Fibroblast of villous mesenchyme (primary cell): Measurements from ENCODE around the gene APOLD1. TPM values are rescaled to one million over a fixed set of nuclear protein-coding genes. Genes with fewer than 3 reads are reported as not detected.
A peak's percentile ranks its signal among the peaks of the same experiment; 100 is the strongest.

Experiments
- DNase-seq: peaks from one replicate; pipeline ENCODE4 v3.0.0-alpha.2; 2010; ENCODE audit warnings: low read depth
- H3K4me3 ChIP-seq: 2 replicates; pipeline ENCODE4 v1.5.1; 2011; ENCODE audit warnings: low read depth, mild to moderate bottlenecking, low read length
- total RNA-seq: library from RNA; depleted of rRNA; stranded (reverse); fragments of >200 nt; gene quantifications from 2 replicates; pipeline ENCODE4 v1.2.3, GENCODE V29; 2012
- TF ChIP-seq, protein P1 (sequence below): IDR thresholded peaks from 2 replicates; pipeline ENCODE4 v1.5.1; 2012; ENCODE audit warnings: low read depth, mild to moderate bottlenecking, low read length; ENCODE audit not compliant: insufficient read depth

The APOLD1 gene
- total RNA-seq, 1 donor = 14.7 TPM

DNA sequence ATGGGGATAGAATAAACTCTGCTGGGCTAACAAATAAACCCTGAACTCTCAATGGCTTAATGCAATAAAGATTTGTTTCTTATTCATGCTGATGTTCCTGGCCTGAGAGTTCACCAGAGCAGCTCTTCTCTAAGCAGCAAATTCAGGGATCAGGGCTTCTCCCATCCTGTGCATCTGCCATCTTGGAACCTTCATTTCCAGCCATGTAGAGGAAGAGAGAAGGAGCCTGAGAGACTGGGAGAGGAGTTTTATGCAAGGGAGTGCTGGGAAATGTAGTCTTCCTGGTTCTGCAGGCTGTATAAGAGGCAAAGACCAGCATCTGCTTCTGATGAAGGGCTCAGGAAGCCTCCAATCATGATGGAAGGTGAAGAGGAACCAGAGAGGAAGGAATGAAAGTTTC is 20.6 kb upstream of the APOLD1 start:
- DNase-seq = no peak
- TF ChIP-seq, protein P1, sequence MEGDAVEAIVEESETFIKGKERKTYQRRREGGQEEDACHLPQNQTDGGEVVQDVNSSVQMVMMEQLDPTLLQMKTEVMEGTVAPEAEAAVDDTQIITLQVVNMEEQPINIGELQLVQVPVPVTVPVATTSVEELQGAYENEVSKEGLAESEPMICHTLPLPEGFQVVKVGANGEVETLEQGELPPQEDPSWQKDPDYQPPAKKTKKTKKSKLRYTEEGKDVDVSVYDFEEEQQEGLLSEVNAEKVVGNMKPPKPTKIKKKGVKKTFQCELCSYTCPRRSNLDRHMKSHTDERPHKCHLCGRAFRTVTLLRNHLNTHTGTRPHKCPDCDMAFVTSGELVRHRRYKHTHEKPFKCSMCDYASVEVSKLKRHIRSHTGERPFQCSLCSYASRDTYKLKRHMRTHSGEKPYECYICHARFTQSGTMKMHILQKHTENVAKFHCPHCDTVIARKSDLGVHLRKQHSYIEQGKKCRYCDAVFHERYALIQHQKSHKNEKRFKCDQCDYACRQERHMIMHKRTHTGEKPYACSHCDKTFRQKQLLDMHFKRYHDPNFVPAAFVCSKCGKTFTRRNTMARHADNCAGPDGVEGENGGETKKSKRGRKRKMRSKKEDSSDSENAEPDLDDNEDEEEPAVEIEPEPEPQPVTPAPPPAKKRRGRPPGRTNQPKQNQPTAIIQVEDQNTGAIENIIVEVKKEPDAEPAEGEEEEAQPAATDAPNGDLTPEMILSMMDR = no peak
- H3K4me3 ChIP-seq = no peak overlapping the region

DNA sequence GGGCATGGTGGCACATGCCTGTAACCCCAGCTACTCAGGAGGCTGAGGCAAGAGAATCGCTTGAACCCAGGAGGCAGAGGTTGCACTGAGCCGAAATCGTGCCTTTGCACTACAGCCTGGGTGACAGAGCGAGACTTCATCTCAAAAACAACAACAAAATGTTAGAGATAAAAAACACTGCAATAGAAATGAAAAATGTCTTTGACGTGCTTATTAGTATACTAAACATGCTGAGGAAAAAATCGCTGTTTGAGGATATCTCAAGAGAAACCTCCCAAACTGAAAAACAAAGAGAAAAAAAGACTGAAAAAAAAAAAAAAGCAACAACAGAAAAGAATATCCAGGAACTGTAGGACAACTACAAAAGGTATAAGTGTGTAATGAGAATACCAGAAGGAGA is 15.2 kb upstream of the APOLD1 start:
- no peak for DNase-seq
- no peak overlapping the region for H3K4me3 ChIP-seq
- TF ChIP-seq, protein P1 = no peak

DNA sequence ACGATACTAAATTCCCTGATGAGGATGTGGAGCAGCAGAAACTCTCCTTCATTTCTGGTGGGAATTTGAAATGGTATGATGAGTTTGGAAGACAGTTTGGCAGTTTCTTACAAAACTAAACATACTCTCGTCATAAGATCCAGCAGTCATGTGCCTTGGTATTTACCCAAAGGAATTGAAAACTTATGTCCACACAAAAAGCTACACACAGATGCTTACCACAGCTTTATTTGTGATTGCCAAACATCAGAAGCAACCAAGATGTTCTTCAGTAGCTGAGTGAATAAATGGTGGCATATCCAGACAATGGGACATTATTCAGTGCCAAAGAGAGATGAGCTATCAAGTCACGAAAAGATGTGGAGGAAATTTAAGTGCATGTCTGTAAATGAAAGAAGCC is 10.7 kb upstream of the APOLD1 start:
- no peak overlapping the region for H3K4me3 ChIP-seq
- no peak for DNase-seq
- TF ChIP-seq, protein P1 = no peak

DNA sequence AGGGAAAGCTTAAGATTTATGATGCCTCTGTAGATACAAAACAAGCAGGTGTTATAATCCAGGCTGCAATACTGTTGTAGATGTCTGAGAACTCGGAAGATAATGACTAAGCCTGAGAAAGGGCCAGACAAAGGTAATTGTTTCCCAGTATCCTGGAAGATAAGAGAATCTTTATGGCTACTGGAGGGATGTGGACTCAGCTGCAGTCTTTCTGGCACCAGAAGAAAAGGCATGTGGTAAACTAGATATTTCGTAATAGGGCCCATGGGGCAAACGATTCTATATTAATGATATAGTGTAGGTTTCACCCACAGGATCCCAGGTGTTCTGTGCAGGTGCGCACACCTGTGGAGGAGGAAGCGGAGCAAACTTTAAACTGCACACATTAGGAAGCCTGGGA is 9.2 kb upstream of the APOLD1 start:
- DNase-seq = no peak
- TF ChIP-seq, protein P1 = no peak
- H3K4me3 ChIP-seq = no peak overlapping the region

DNA sequence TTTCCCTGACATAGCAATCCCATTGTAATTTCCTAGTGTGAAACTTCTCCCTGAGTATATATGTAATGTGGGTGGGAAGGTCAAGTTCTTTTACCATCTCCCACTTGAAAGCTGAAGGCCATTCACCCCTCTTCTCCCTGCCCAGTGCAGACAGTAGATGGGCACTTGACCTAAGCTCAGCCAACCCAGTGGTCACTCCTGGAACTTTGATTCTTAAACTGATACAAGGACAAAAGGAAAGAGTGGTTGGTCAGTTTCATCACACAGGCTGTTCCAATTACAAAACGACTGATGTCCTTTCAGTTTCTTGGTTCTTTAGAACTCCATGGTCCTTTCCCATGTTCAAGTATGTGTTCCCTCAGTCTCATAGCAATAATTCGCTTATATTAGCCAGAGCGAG is 8.4 kb upstream of the APOLD1 start:
- no peak for DNase-seq
- TF ChIP-seq, protein P1 = no peak
- no peak overlapping the region for H3K4me3 ChIP-seq

DNA sequence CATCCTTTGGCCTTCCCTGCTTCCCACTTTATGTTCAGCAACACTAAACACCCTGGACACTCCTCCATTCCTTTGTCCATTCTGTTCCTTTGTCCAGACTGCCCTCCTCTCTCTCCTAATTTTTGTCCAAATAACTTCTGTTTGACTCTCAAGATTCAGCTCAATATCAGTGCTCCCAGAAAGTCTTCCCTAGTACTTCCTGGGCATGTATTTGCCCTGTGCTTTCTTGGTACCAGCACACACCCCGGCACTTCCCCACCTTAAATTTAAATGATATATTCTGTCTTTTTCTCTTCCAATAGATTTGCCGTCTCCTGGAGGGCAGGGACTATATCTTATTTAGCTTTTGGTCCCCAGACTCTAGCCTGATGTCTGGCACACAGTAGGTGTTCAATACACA is 6.5 kb upstream of the APOLD1 start:
- TF ChIP-seq, protein P1 = no peak
- no peak overlapping the region for H3K4me3 ChIP-seq
- no peak for DNase-seq

DNA sequence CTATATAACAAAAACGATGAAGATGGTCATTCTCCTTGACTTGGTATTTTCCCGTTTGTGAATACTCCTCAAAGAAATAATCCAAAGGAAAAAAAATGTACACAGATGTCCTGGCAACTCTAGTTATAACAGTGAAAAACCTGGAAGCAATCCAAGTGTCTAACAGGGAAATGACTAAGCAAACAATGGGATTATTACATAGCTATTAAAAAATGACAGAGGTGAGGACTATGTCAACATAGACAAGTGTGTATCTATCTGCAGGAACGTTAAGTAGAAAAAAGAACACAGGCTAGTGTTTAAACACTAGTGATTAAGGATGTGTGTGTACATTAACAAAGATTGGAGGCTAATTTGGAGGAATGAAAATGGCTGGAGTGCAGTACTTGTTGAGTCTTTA is 5.9 kb upstream of the APOLD1 start:
- TF ChIP-seq, protein P1 = no peak
- peak; percentile 86 for DNase-seq
- H3K4me3 ChIP-seq = no peak overlapping the region
